Vagina (tissue), 2 donors: ENCODE data around the gene PDX1. TPM values are rescaled to one million over a fixed set of nuclear protein-coding genes. Genes with fewer than 3 reads are reported as not detected.
A peak's percentile ranks its signal among the peaks of the same experiment; 100 is the strongest.

Experiments used
- DNase-seq, 2 donors: peaks; one replicate each; pipeline ENCODE4 v3.0.0-alpha.2; 2017; ENCODE audit errors: extremely low spot score in 2 of 2
- H3K27ac ChIP-seq: fragments of 200-600 bp; sonication (generic); one replicate; pipeline ENCODE4 v1.5.1; 2019
- H3K27me3 ChIP-seq: fragments of 200-600 bp; sonication (generic); one replicate; pipeline ENCODE4 v1.5.1; 2019
- H3K36me3 ChIP-seq, 2 donors: fragments of 200-600 bp; sonication (generic); one replicate each; pipeline ENCODE4 v1.5.1; 2017 to 2019
- H3K4me1 ChIP-seq: fragments of 200-600 bp; sonication (generic); one replicate; pipeline ENCODE4 v1.5.1; 2019
- H3K4me3 ChIP-seq, 2 donors: fragments of 200-600 bp; sonication (generic); 1 replicate in 1 of 2; 2 replicates in 1 of 2; pipeline ENCODE4 v1.5.1; 2016 to 2019
- H3K9me3 ChIP-seq: fragments of 200-600 bp; sonication (generic); one replicate; pipeline ENCODE4 v1.5.1; 2019
- POLR2A ChIP-seq, 2 donors: fragments of 450-650 bp; IDR thresholded peaks; one replicate each; pipeline ENCODE4 v1.6.1; 2017; ENCODE audit warnings: antibody characterized with exemption in 2 of 2, mild to moderate bottlenecking in 2 of 2, moderate library complexity in 2 of 2
- POLR2AphosphoS5 ChIP-seq, 2 donors: sonication (generic); formaldehyde crosslinking; IDR thresholded peaks; one replicate each; pipeline ENCODE4 v1.9.0; 2017; ENCODE audit warnings: antibody characterized with exemption in 2 of 2, mild to moderate bottlenecking in 2 of 2, low read depth in 1 of 2; ENCODE audit not compliant: insufficient read depth in 1 of 2
- intact Hi-C: fragments of 100-400 bp; cut with DNase I; formaldehyde crosslinking; loops from one replicate; pipeline ENCODE4 v1.15.1; 2023
- total RNA-seq: library from RNA; depleted of rRNA; stranded (reverse); fragments of >200 nt; gene quantifications from one replicate; pipeline ENCODE4 v1.2.3, GENCODE V29; 2016
- TF ChIP-seq, protein P1 (sequence below), 3 experiments: fragments of 450-650 bp in 2 of 3; fragments of 200-600 bp in 1 of 3; sonication (generic) in 1 of 3; IDR thresholded peaks; one replicate each; pipeline ENCODE4 v1.5.1; 2017 to 2019; ENCODE audit warnings: antibody characterized with exemption in 3 of 3, mild to moderate bottlenecking in 2 of 3, moderate library complexity in 2 of 3

Gene PDX1
- total RNA-seq, 1 donor from 2014 or later = not detected

GRCh38 chr13:27919659-27919933, 204 bp upstream of the PDX1 start:
- DNase-seq = no peak
- peak overlapping the region; percentile 28 to 39 for H3K4me3 ChIP-seq
- TF ChIP-seq, protein P1, sequence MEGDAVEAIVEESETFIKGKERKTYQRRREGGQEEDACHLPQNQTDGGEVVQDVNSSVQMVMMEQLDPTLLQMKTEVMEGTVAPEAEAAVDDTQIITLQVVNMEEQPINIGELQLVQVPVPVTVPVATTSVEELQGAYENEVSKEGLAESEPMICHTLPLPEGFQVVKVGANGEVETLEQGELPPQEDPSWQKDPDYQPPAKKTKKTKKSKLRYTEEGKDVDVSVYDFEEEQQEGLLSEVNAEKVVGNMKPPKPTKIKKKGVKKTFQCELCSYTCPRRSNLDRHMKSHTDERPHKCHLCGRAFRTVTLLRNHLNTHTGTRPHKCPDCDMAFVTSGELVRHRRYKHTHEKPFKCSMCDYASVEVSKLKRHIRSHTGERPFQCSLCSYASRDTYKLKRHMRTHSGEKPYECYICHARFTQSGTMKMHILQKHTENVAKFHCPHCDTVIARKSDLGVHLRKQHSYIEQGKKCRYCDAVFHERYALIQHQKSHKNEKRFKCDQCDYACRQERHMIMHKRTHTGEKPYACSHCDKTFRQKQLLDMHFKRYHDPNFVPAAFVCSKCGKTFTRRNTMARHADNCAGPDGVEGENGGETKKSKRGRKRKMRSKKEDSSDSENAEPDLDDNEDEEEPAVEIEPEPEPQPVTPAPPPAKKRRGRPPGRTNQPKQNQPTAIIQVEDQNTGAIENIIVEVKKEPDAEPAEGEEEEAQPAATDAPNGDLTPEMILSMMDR (IDR thresholded peaks at IDR 0.05) = no peak
- TF ChIP-seq POLR2AphosphoS5 (IDR thresholded peaks at IDR 0.05; ENCODE audit: insufficient read depth in 1 of 2, low read depth in 1 of 2) = no peak
- TF ChIP-seq POLR2A (IDR thresholded peaks at IDR 0.05) = no peak
- no peaks in the 10 kb centered on the region for H3K9me3 ChIP-seq
- no peak overlapping the region for H3K27ac ChIP-seq
- intact Hi-C loops = no loop called here
- H3K27me3 ChIP-seq = peaks cover 35% of the 10 kb centered on the region
- H3K4me1 ChIP-seq = peaks cover 45% of the 10 kb centered on the region
- H3K36me3 ChIP-seq = no peaks in the 10 kb centered on the region

DNA sequence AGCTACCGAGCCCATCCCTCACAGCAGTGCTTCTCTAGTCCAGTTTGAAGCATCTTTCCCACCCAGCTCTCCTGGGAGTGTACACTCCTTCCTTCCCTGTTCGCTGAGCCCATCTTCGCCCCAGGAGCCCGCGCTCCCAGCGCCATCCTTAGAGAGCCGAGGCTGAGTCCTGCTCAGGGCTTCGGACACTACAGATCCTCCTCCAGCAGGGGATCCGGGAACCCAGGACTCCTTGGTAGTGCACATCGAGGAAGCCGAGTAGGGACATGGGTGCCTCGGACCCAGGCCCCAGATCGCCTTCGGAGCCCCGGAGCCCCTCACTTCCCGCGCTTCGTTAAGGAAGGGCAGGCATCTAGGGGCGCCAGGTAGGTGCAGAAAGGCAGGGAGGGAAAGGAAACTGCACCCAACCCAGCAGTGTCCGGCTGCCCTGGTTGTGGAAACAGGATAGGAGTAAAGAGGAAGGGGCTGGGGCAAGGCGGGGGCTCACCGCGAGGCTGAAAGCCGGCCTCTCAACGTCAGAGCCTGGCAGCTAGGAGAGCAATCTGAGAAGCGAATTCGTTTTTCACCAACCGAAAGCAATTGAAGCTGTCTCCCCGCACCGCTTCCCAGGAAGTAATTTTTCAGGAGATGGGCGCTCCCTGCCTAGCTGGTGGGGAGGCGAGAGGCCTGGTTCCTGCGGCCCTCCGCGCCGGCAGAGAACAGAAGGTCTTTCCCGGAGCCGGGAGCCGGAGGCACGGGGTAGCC, 1.0 kb downstream of the PDX1 start:
- TF ChIP-seq POLR2AphosphoS5 (IDR thresholded peaks at IDR 0.05; ENCODE audit: insufficient read depth in 1 of 2, low read depth in 1 of 2) (no peak), POLR2A (IDR thresholded peaks at IDR 0.05) (no peak)
- TF ChIP-seq, protein P1 (IDR thresholded peaks at IDR 0.05) = no peak
- H3K27me3 ChIP-seq = peaks cover 31% of the 10 kb centered on the region
- H3K9me3 ChIP-seq = no peaks in the 10 kb centered on the region
- DNase-seq = no peak
- H3K4me1 ChIP-seq = peaks cover 45% of the 10 kb centered on the region
- no peaks in the 10 kb centered on the region for H3K36me3 ChIP-seq
- H3K27ac ChIP-seq = no peak overlapping the region
- H3K4me3 ChIP-seq = peak overlapping the region; percentile 28 to 39
- intact Hi-C loops = no loop called here

GRCh38 chr13:27921421-27921960, 1.7 kb downstream of the PDX1 start:
- Histone ChIP-seq H3K27me3 (peaks cover 31% of the 10 kb centered on the region), H3K27ac (no peak overlapping the region), H3K4me1 (peaks cover 45% of the 10 kb centered on the region), H3K4me3 (peak overlapping the region; percentile 28 to 39), H3K36me3 (no peaks in the 10 kb centered on the region), H3K9me3 (no peaks in the 10 kb centered on the region)
- DNase-seq = no peak
- intact Hi-C loops = no loop called here
- TF ChIP-seq POLR2A (IDR thresholded peaks at IDR 0.05) (no peak), POLR2AphosphoS5 (IDR thresholded peaks at IDR 0.05; ENCODE audit: insufficient read depth in 1 of 2, low read depth in 1 of 2) (no peak)
- TF ChIP-seq, protein P1 (IDR thresholded peaks at IDR 0.05) = no peak

DNA sequence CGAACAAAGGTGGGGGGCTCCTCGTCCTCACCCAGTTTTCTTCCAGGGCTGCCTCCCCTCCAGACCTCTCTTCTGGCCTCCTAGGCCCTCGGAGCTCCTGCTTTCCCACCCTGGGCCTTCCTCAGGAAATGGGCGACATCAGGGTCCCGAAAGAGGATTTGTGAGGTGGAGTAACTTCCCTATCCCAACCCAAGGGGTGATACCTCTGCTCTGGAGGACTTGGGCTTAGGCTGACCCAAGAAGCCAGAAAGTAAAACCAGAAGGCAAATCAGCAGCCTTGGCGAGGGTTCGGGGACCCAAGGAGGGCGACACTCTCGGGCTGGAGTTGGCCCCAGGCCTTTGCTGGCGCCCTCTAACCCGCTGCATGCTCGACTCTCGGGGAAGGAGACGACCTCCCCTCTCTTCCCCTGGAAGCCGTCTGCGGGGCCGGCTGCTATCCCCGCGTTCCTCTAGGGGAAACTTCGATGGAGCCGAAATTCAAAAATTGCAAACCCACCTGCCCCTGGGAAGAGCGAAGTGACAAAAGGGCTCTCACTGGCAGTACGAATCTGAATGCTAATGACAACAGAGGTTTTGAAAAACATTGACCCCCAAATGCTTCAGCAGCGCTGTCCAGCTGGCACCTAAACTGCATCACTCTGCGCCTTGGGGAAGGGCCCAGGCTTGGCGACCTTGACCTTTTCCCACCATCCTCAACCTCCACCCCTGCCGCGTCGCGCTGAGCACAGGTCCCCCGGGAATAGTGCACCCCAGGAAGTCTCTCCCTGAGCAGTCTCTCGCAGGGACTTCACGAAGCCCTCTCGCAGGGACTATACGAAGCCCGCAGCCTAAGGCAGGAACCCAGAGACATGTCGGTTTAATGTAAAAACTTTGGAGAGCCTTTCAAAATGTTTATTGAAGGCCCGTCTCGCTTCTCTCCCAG, 2.4 kb downstream of the PDX1 start:
- Histone ChIP-seq H3K4me1 (peaks cover 45% of the 10 kb centered on the region), H3K9me3 (no peaks in the 10 kb centered on the region), H3K36me3 (no peaks in the 10 kb centered on the region), H3K27me3 (peaks cover 27% of the 10 kb centered on the region), H3K4me3 (no peak overlapping the region), H3K27ac (no peak overlapping the region)
- intact Hi-C loops = no loop called here
- DNase-seq = no peak
- TF ChIP-seq POLR2AphosphoS5 (IDR thresholded peaks at IDR 0.05; ENCODE audit: insufficient read depth in 1 of 2, low read depth in 1 of 2) (no peak), POLR2A (IDR thresholded peaks at IDR 0.05) (no peak)
- TF ChIP-seq, protein P1 (IDR thresholded peaks at IDR 0.05) = no peak
